Small intestine (tissue), 7 donors: Measurements from ENCODE around the gene TRA2B. TPM values are rescaled to one million over a fixed set of nuclear protein-coding genes. Genes with fewer than 3 reads are reported as not detected.

Source experiments
- DNase-seq, 2 donors: peaks; one replicate each; pipeline versions ENCODE4 v3.0.0 to v3.0.0-alpha.2; 2013
- FAIRE-seq: peaks from 2 replicates; lab custom pipeline; 2012; peaks lifted over from hg19 to GRCh38; lab: Jason Lieb, UNC
- H3K27ac ChIP-seq, 3 donors: one replicate each; pipeline ENCODE4 v1.5.1; 2013; ENCODE audit warnings: low read length in 2 of 3, mild to moderate bottlenecking in 2 of 3, control low read depth in 1 of 3, inconsistent platforms in 1 of 3, low read depth in 1 of 3, moderate library complexity in 1 of 3
- H3K27me3 ChIP-seq, 3 donors: one replicate each; pipeline ENCODE4 v1.6.1; 2013; ENCODE audit warnings: low read length in 3 of 3, inconsistent platforms in 1 of 3; ENCODE audit not compliant: control insufficient read depth in 3 of 3, insufficient read depth in 3 of 3
- H3K36me3 ChIP-seq, 3 donors: one replicate each; pipeline ENCODE4 v1.6.1; 2013; ENCODE audit warnings: low read length in 3 of 3, inconsistent platforms in 1 of 3, low read depth in 1 of 3, mild to moderate bottlenecking in 1 of 3, moderate library complexity in 1 of 3; ENCODE audit not compliant: control insufficient read depth in 3 of 3, insufficient read depth in 2 of 3
- H3K4me1 ChIP-seq, 3 donors: one replicate each; pipeline ENCODE4 v1.6.1; 2013; ENCODE audit warnings: low read length in 2 of 3, inconsistent platforms in 1 of 3, low read depth in 1 of 3, mild to moderate bottlenecking in 1 of 3, moderate library complexity in 1 of 3; ENCODE audit not compliant: control insufficient read depth in 3 of 3, insufficient read depth in 2 of 3
- H3K4me3 ChIP-seq, 3 donors: one replicate each; pipeline ENCODE4 v1.5.1; 2013; ENCODE audit warnings: low read length in 3 of 3, control low read depth in 1 of 3, inconsistent platforms in 1 of 3, low read depth in 1 of 3, mild to moderate bottlenecking in 1 of 3, moderate library complexity in 1 of 3
- H3K9me3 ChIP-seq, 2 donors: one replicate each; pipeline ENCODE4 v1.6.1; 2013; ENCODE audit warnings: low read depth in 1 of 2, low read length in 1 of 2; ENCODE audit not compliant: control insufficient read depth in 2 of 2, insufficient read depth in 1 of 2
- WGBS, 3 donors: extraction: QIAGEN DNeasy Blood & Tissue Kit; methylation state at CpG; one replicate each; pipeline ENCODE4 v1.1.7; 2013; 5-methylcytosine and 5-hydroxymethylcytosine counted together
- polyA plus RNA-seq, 4 donors: library from polyadenylated mRNA; stranded (reverse) in 3 of 4; unstranded in 1 of 4; fragments of 200-250 nt in 3 of 4; fragments of 120-200 nt in 1 of 4; gene quantifications; one replicate each; pipeline versions ENCODE4 v1.2.1 to v1.2.3, GENCODE V29; 2013
- donor health status: healthy with polysubstance abuse.
- donor health status: control.
- donor health status: control.
- donor health status: Bipolar disorder and iron deficiency.
- donor health status: healthy.

TRA2B gene
- polyA plus RNA-seq, 4 donors, result 48.5 to 150 (median 72.4) TPM

- Histone ChIP-seq H3K4me1 (no peaks in the 10 kb centered on the region), H3K36me3 (no peaks in the 10 kb centered on the region), H3K9me3 (no peaks in the 10 kb centered on the region), H3K27ac (no peak overlapping the region), H3K27me3 (no peaks in the 10 kb centered on the region), H3K4me3 (no peak overlapping the region)
- WGBS, 3 donors, result 73 to 76% (median 74%) methylated on average over 5 of the region's 5 CpGs
- FAIRE-seq, result no peak
- no peak for DNase-seq
Measured at GRCh38 chr3:185978516-185978915, 40.7 kb upstream of the TRA2B start.

- Histone ChIP-seq H3K27ac (no peak overlapping the region), H3K4me1 (no peaks in the 10 kb centered on the region), H3K9me3 (no peaks in the 10 kb centered on the region), H3K36me3 (no peaks in the 10 kb centered on the region), H3K27me3 (no peaks in the 10 kb centered on the region), H3K4me3 (no peak overlapping the region)
- 41 to 47% (median 47%) methylated on average over 3 of the region's 3 CpGs for WGBS, 3 donors
- DNase-seq (no peak), FAIRE-seq (no peak)
Measured at GRCh38 chr3:185977679-185978040, 39.8 kb upstream of the TRA2B start.

DNA sequence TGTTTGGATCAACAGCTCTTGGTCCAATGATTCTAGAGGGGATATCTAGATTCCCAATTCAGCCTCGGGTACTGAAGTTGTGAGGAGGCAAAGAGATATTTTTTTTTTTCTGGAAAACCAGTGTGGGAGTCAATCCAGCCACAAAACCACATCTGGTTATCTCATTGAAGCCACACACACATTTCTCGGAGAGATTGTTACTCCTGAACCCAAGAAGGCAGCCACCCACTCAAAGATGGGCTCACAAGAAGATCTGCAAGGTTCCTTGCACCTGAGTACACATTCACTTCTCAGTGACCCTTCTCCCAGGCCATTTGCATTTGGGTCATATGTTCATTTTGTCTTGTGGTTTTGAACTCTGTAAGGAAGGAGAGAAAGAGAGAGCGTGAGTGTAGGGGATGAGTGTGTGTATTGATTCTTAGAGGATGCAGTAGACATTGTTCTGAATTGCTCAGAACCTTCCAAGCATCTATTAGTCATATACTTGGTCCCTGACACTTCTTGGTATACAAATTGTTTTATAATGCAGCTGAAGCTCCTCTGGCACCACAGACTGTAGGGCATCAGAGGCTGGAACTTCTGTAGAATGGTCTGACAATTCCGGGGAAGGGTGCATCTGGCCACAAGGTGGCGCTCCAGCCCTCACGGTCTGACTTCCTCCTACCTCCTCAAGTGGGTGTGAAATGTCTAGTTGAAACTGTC lies 39.3 kb upstream of the TRA2B start:
- peak; percentile 68 to 80 for DNase-seq
- Histone ChIP-seq H3K4me3 (no peak overlapping the region), H3K27me3 (no peaks in the 10 kb centered on the region), H3K36me3 (no peaks in the 10 kb centered on the region), H3K4me1 (no peaks in the 10 kb centered on the region), H3K9me3 (no peaks in the 10 kb centered on the region), H3K27ac (no peak overlapping the region)
- WGBS, 3 donors, result 40 to 45% (median 43%) methylated on average over 6 of the region's 6 CpGs
- FAIRE-seq, result no peak

GRCh38 chr3:185976100-185976499 lies 38.3 kb upstream of the TRA2B start:
- 87 to 100% (median 98%) methylated on average over 2 of the region's 2 CpGs for WGBS, 3 donors
- no peak for FAIRE-seq
- no peaks in the 10 kb centered on the region for H3K4me1 ChIP-seq
- H3K27me3 ChIP-seq, result no peaks in the 10 kb centered on the region
- DNase-seq, result no peak
- H3K36me3 ChIP-seq, result no peaks in the 10 kb centered on the region
- H3K9me3 ChIP-seq, result no peaks in the 10 kb centered on the region
- H3K4me3 ChIP-seq, result no peak overlapping the region
- no peak overlapping the region for H3K27ac ChIP-seq

- FAIRE-seq, result no peak
- Histone ChIP-seq H3K36me3 (no peaks in the 10 kb centered on the region), H3K4me3 (no peak overlapping the region), H3K27me3 (no peaks in the 10 kb centered on the region), H3K4me1 (no peaks in the 10 kb centered on the region), H3K27ac (no peak overlapping the region), H3K9me3 (no peaks in the 10 kb centered on the region)
- DNase-seq, result no peak
- 93 to 96% (median 93%) methylated on average over 18 of the region's 18 CpGs for WGBS, 3 donors
Measured at GRCh38 chr3:185971579-185971978, 33.8 kb upstream of the TRA2B start.

DNA sequence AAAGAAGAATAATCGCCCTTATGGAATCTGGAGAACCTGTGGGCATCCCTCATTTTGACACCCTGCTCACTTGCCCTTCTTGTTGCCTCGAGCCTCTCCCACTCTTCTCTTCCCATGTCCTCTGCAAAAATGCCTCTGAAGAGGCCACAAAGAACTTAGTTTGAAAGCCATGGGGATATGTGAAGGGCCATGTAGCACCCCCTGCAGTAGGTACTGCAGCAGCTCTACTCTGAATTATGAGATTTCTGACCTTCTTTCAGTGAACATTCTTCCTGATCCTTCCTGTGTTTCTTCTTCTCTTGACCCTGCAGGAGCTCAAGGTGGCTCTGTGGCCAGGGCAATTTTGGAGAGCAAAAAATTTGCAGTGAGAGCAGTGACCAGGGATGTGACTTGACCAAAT lies 30.4 kb upstream of the TRA2B start:
- DNase-seq (no peak), FAIRE-seq (no peak)
- 70 to 84% (median 83%) methylated on average over 2 of the region's 2 CpGs for WGBS, 3 donors

GRCh38 chr3:185966655-185967054 lies 28.8 kb upstream of the TRA2B start:
- no peaks in the 10 kb centered on the region for H3K27me3 ChIP-seq
- no peak for FAIRE-seq

More for the DNA sequence above, 30.4 kb upstream of the TRA2B start:
- no peaks in the 10 kb centered on the region for H3K27me3 ChIP-seq
- H3K9me3 ChIP-seq, result peaks cover 0 to 7% of the 10 kb centered on the region in 2 donors
- H3K4me3 ChIP-seq, result no peak overlapping the region
- H3K27ac ChIP-seq, result no peak overlapping the region
- H3K4me1 ChIP-seq, result no peaks in the 10 kb centered on the region
- H3K36me3 ChIP-seq, result no peaks in the 10 kb centered on the region

GRCh38 chr3:185965496-185965895 lies 27.7 kb upstream of the TRA2B start:
- DNase-seq (no peak), FAIRE-seq (no peak)
- 76 to 87% (median 87%) methylated on average over 2 of the region's 2 CpGs for WGBS, 3 donors
- H3K36me3 ChIP-seq, result no peaks in the 10 kb centered on the region
- H3K9me3 ChIP-seq, result peaks cover 0 to 19% of the 10 kb centered on the region in 2 donors
- no peak overlapping the region for H3K4me3 ChIP-seq
- H3K27me3 ChIP-seq, result no peaks in the 10 kb centered on the region
- H3K27ac ChIP-seq, result no peak overlapping the region
- H3K4me1 ChIP-seq, result peaks cover 0 to 6% (median 0%) of the 10 kb centered on the region in 3 donors

More at GRCh38 chr3:185966655-185967054, 28.8 kb upstream of the TRA2B start:
- peaks cover 0 to 12% of the 10 kb centered on the region in 2 donors for H3K9me3 ChIP-seq
- H3K27ac ChIP-seq, result no peak overlapping the region
- no peak overlapping the region for H3K4me3 ChIP-seq
- no peak for DNase-seq
- no peaks in the 10 kb centered on the region for H3K36me3 ChIP-seq
- WGBS, 3 donors, result 56 to 59% (median 58%) methylated on average over 2 of the region's 2 CpGs
- no peaks in the 10 kb centered on the region for H3K4me1 ChIP-seq
